Measurements from ENCODE around the gene CPZ. TPM values are rescaled to one million over a fixed set of nuclear protein-coding genes. Genes with fewer than 3 reads are reported as not detected.

CPZ gene
- total RNA-seq, 1 donor from 2014 or later: 0.27 TPM

- DNase-seq: no peak
- Mint-ChIP-seq H3K27ac (ENCODE audit: unreplicated experiment) (no peak overlapping the region), H3K4me1 (ENCODE audit: low read depth, unreplicated experiment) (peaks cover 10% of the 10 kb centered on the region), H3K36me3 (ENCODE audit: unreplicated experiment) (no peaks in the 10 kb centered on the region), H3K9me3 (ENCODE audit: unreplicated experiment) (peaks cover 5% of the 10 kb centered on the region), H3K27me3 (ENCODE audit: unreplicated experiment) (peaks cover 11% of the 10 kb centered on the region), H3K4me3 (ENCODE audit: unreplicated experiment) (no peak overlapping the region)
- TF ChIP-seq CTCF (IDR thresholded peaks at IDR 0.05; ENCODE audit: partially characterized antibody, unreplicated experiment): no peak
Observed at GRCh38 chr4:8595237-8596087, 2.9 kb downstream of the CPZ start.

GRCh38 chr4:8596891-8597290, 4.3 kb downstream of the CPZ start:
- no peak for DNase-seq
- H3K27ac Mint-ChIP-seq (ENCODE audit: unreplicated experiment): no peak overlapping the region
- peaks cover 4% of the 10 kb centered on the region for H3K4me1 Mint-ChIP-seq (ENCODE audit: low read depth, unreplicated experiment)
- no peak for TF ChIP-seq CTCF (IDR thresholded peaks at IDR 0.05; ENCODE audit: partially characterized antibody, unreplicated experiment)
- no peak overlapping the region for H3K4me3 Mint-ChIP-seq (ENCODE audit: unreplicated experiment)
- peaks cover 11% of the 10 kb centered on the region for H3K27me3 Mint-ChIP-seq (ENCODE audit: unreplicated experiment)
- H3K9me3 Mint-ChIP-seq (ENCODE audit: unreplicated experiment): peaks cover 4% of the 10 kb centered on the region
- no peaks in the 10 kb centered on the region for H3K36me3 Mint-ChIP-seq (ENCODE audit: unreplicated experiment)

GRCh38 chr4:8597319-8597718, 4.8 kb downstream of the CPZ start:
- no peak for TF ChIP-seq CTCF (IDR thresholded peaks at IDR 0.05; ENCODE audit: partially characterized antibody, unreplicated experiment)
- no peak for DNase-seq
- Mint-ChIP-seq H3K4me3 (ENCODE audit: unreplicated experiment) (no peak overlapping the region), H3K36me3 (ENCODE audit: unreplicated experiment) (no peaks in the 10 kb centered on the region), H3K27ac (ENCODE audit: unreplicated experiment) (no peak overlapping the region), H3K4me1 (ENCODE audit: low read depth, unreplicated experiment) (peaks cover 4% of the 10 kb centered on the region), H3K27me3 (ENCODE audit: unreplicated experiment) (peaks cover 12% of the 10 kb centered on the region), H3K9me3 (ENCODE audit: unreplicated experiment) (peaks cover 4% of the 10 kb centered on the region)

- Mint-ChIP-seq H3K9me3 (ENCODE audit: unreplicated experiment) (peaks cover 4% of the 10 kb centered on the region), H3K4me1 (ENCODE audit: low read depth, unreplicated experiment) (peaks cover 4% of the 10 kb centered on the region), H3K27ac (ENCODE audit: unreplicated experiment) (no peak overlapping the region), H3K27me3 (ENCODE audit: unreplicated experiment) (peaks cover 14% of the 10 kb centered on the region), H3K4me3 (ENCODE audit: unreplicated experiment) (no peak overlapping the region), H3K36me3 (ENCODE audit: unreplicated experiment) (no peaks in the 10 kb centered on the region)
- no peak for TF ChIP-seq CTCF (IDR thresholded peaks at IDR 0.05; ENCODE audit: partially characterized antibody, unreplicated experiment)
- DNase-seq: no peak
Observed at GRCh38 chr4:8597791-8598190, 5.2 kb downstream of the CPZ start.

- TF ChIP-seq CTCF (IDR thresholded peaks at IDR 0.05; ENCODE audit: partially characterized antibody, unreplicated experiment): no peak
- H3K27ac Mint-ChIP-seq (ENCODE audit: unreplicated experiment): no peak overlapping the region
- peaks cover 4% of the 10 kb centered on the region for H3K4me1 Mint-ChIP-seq (ENCODE audit: low read depth, unreplicated experiment)
- H3K4me3 Mint-ChIP-seq (ENCODE audit: unreplicated experiment): no peak overlapping the region
- H3K27me3 Mint-ChIP-seq (ENCODE audit: unreplicated experiment): peaks cover 14% of the 10 kb centered on the region
- peaks cover 4% of the 10 kb centered on the region for H3K9me3 Mint-ChIP-seq (ENCODE audit: unreplicated experiment)
- no peak for DNase-seq
- no peaks in the 10 kb centered on the region for H3K36me3 Mint-ChIP-seq (ENCODE audit: unreplicated experiment)
Observed at GRCh38 chr4:8598391-8599090, 6.0 kb downstream of the CPZ start.
